ENCODE data around the gene KRTAP5-3. TPM values are rescaled to one million over a fixed set of nuclear protein-coding genes. Genes with fewer than 3 reads are reported as not detected.

The KRTAP5-3 gene
- total and polyA plus RNA-seq, 2 donors (not counting 3 experiments of a cell fraction or from before 2014, with no cell fraction given), result not detected

- Histone ChIP-seq H3K79me2 (ENCODE audit: control insufficient read depth, insufficient read depth, low read length) (no peaks in the 10 kb centered on the region), H3K4me2 (ENCODE audit: insufficient read depth, low read length) (no peak overlapping the region), H3K36me3 (ENCODE audit: control insufficient read depth in 2 of 2, extremely low read depth in 1 of 2, insufficient read depth in 2 of 2, low read length in 2 of 2) (no peaks in the 10 kb centered on the region), H3K9me1 (replicated peaks; ENCODE audit: control insufficient read depth, extremely low read depth, insufficient read depth, low read length) (no peaks in the 10 kb centered on the region), H3K9ac (replicated peaks; ENCODE audit: extremely low read depth, insufficient read depth, low read length) (no peak overlapping the region), H3K9me3 (replicated peaks; ENCODE audit: control insufficient read depth, insufficient read depth, low read length) (no peaks in the 10 kb centered on the region), H4K20me1 (replicated peaks; ENCODE audit: control insufficient read depth, extremely low read depth, insufficient read depth, low read length) (no peaks in the 10 kb centered on the region), H3K27me3 (ENCODE audit: control insufficient read depth in 2 of 2, insufficient read depth in 2 of 2, low read length in 2 of 2) (no peaks in the 10 kb centered on the region), H3K27ac (ENCODE audit: insufficient read depth, low read depth, low read length) (no peak overlapping the region), H3K4me1 (ENCODE audit: control insufficient read depth, extremely low read depth, insufficient read depth, low read length) (peaks cover 11% of the 10 kb centered on the region), H2AFZ (ENCODE audit: low read depth, low read length) (no peak overlapping the region), H3K4me3 (replicated peaks in 1 of 3; ENCODE audit: insufficient read depth in 1 of 3, low read depth in 1 of 3, low read length in 3 of 3) (no peak overlapping the region)
- BruUV-seq (replicated peaks), result no TSS peak
- POLR2A ChIA-PET, result no interaction called here
- CTCF ChIA-PET, result interaction anchor here (0.7 to 2.0 kb wide), 3 partner anchors 9 to 508 kb away, joined by 3 to 15 read pairs (median 4); no protein-coding TSS in a partner anchor
- dilution Hi-C loops (cut with MboI; ENCODE audit: extremely low pct_ligation_motif_present, low sequenced_read_pairs) (no loop called here), intact Hi-C loops (cut with micrococcal nuclease) (no loop called here)
- TF ChIP-seq, protein P1, sequence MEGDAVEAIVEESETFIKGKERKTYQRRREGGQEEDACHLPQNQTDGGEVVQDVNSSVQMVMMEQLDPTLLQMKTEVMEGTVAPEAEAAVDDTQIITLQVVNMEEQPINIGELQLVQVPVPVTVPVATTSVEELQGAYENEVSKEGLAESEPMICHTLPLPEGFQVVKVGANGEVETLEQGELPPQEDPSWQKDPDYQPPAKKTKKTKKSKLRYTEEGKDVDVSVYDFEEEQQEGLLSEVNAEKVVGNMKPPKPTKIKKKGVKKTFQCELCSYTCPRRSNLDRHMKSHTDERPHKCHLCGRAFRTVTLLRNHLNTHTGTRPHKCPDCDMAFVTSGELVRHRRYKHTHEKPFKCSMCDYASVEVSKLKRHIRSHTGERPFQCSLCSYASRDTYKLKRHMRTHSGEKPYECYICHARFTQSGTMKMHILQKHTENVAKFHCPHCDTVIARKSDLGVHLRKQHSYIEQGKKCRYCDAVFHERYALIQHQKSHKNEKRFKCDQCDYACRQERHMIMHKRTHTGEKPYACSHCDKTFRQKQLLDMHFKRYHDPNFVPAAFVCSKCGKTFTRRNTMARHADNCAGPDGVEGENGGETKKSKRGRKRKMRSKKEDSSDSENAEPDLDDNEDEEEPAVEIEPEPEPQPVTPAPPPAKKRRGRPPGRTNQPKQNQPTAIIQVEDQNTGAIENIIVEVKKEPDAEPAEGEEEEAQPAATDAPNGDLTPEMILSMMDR (IDR thresholded peaks at IDR 0.05; ENCODE audit: extremely low read depth in 1 of 2, insufficient read depth in 1 of 2, low read depth in 1 of 2, low read length in 2 of 2), result no peak
- no peak for TF ChIP-seq MAX (IDR thresholded peaks at IDR 0.05; ENCODE audit: insufficient read depth, insufficient read length)
- TF ChIP-seq POLR2AphosphoS5 (IDR thresholded peaks at IDR 0.05; ENCODE audit: insufficient read depth, low read depth, low read length), result no peak
- TF ChIP-seq FOS (IDR thresholded peaks at IDR 0.05; ENCODE audit: borderline replicate concordance, insufficient read depth, low read length), result no peak
- no peak for TF ChIP-seq POLR2A (IDR thresholded peaks at IDR 0.05; ENCODE audit: low read depth, low read length)
- TF ChIP-seq GATA2 (IDR thresholded peaks at IDR 0.05; ENCODE audit: insufficient read depth, insufficient read length, low read depth, low read length), result no peak
- no peak for TF ChIP-seq MYC (IDR thresholded peaks at IDR 0.05; ENCODE audit: low read depth, low read length)
- TF ChIP-seq JUN (IDR thresholded peaks at IDR 0.05; ENCODE audit: borderline replicate concordance, insufficient read depth, insufficient read length, low read depth), result no peak
- TF ChIP-seq EZH2 (IDR thresholded peaks at IDR 0.05; ENCODE audit: borderline replicate concordance, low read depth, low read length, severe bottlenecking), result no peak
- DNase-seq (ENCODE audit: low read depth, low spot score) (no peak), FAIRE-seq (no peak)
Observed at GRCh38 chr11:1643146-1643690, 35.0 kb upstream of the KRTAP5-3 start.
